Stimulated activated CD4-positive, alpha-beta T cell treated with anti-CD3 and anti-CD28 coated beads, TNF-alpha, amount 100 ng/mL, for 1 hour (primary cell): Measurements from ENCODE around the gene MSL3B.
"Not testable (repeated sequence)": the region's sequence is repeated elsewhere in the genome, so short reads cannot be mapped to it uniquely, and the experiment has no call there.

Source experiments
- DNase-seq, 3 donors: peaks; one replicate each; pipeline ENCODE4 v3.0.0-alpha.2; 2020; ENCODE audit warnings: low read depth in 3 of 3, low spot score in 1 of 3

Gene MSL3B

DNA sequence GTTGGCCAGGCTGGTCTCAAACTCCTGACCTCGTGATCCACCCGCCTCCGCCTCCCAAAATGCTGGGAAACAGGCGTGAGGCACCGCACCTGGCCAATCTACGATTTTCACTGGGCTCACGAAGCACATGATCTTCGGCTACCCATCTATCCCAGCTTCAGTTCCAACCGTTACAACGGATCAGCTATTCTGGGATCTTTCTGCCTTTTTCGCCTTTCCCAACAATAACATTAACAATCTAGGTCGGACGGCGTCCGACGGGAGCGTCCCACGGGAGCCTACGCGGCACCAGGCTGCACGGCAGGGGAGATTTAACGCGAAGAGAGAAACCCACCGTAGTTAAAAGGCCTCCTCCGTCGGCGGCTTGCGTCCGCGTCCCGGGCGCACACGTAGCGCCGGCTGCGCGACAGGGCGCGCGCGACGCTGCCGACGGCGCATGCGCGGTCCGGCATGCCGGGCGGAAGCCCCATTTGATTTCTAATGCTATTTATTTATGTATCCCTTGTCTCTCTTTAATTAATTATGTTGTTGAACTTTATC, at the start of gene MSL3B:
Gene MSL3B (minus strand): TSS at position 394 of the 540 bp plus-strand sequence.
- DNase-seq, result peak in 2 of 3 donors; percentile 27 to 50

DNA sequence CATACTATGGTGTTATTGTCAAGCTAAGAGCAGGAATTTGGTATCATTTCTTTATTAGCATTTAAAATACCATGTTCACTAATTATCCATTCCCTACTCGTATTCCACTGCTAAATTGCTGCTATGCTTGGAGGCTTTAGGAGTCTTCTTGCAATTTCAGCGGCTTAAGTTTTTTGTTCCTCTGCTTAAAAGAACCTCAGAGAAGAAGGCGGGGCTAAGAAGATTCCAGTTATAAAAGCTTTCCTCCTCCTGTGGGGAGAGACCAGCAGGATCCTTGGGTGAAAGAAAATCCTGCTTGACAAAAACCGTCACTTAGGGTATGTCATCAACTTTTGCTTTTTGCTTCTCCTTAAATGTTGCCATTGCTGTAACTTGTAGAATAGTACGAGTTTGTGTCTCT, 48.9 kb upstream of the MSL3B start, which contains the start of gene TRPM8:
Gene TRPM8 (plus strand): TSS at position 258 of the 400 bp plus-strand sequence. CDS start 9,165 bp downstream, outside the sequence.
- no peak for DNase-seq

DNA sequence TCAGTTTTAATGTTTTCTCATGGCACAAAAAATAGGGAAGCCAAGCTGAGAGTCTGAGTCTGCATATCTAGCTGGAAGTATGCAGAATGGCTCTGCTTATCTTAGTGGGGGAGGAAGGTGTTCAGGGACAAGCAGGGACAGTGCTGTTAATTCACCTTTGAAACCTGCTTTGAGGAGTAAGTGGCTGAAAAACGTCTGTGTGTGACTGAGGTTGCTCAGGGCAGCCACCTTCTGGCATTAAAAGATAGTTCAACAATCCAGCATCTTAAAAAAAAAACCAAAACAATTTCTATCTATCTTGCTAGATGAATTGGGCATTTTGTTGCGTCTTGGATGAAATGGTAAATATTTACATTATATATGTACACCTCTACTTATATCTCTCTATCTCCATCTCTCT, 46.9 kb upstream of the MSL3B start:
- DNase-seq, result no peak

DNA sequence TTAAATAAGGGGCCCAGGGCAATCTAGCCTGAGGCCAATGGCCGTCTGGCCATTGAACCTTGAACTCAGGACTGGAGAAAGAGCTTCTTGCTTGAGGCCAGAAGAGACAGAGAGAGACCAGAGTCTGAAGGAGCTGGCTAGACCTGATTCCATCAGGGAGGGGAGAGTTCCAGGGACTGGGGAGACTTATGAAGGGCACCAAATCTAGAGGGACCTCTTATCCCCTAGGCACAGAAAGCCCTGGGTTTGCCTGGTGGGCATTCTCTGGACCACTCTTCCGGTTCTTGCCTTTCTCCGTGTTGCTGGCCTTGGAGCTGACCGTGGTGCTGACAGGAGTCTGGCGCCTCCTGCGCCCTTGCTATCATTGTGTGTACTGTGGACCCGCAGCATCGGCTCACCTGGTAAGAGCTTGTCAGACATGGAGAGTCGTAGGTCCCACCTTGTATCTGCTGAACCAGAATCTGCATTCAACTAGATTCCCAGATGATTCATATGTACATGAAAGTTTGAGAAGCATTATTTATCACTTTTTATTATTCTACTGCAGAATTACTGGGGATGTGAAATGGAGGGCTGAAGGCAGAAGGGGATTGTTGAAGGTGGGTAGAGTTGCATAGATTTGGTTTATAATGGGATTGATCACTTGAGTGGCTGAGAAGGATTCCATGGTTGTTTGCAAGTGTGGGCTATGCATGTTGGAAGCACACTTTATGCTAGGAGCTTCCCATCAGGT, 44.7 kb upstream of the MSL3B start:
- DNase-seq, result no peak

DNA sequence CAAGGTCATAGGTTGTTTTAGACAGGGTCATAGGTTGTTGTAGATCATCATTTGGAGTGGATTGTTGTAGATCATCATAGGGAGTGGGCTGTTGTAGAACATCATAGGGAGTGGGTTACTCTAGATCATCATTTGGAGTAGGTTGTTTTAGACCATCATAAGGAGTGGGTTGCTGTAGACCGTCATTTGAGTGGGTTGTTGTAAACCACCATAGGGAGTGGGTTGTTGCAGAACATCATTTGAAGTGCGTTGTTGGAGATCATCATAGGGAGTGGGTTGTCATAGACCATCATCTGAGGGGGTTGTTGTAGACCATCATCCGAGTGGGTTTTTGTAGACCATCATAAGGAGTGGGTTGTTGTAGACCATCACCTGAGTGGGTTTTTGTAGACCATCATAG, 39.4 kb upstream of the MSL3B start:
- DNase-seq, result no peak

DNA sequence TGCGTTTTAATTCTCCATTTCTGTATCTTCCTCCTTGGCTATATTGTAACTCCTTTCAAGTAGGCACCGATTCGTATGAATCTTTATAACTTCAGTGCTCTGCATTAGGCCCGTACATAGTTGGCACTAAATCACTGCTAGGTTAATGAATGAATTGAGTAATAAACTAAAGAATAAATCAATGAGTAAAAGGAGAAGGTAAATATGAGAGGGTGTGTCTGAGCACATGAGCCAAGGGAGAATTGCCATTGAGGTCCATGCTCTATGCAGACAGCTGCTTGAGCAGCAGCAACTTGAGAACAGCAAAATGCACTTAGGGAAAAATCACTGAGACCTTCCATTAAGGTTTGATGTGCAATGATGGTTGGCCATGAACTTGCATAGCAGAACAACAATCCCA, 37.8 kb upstream of the MSL3B start:
- DNase-seq, result no peak

DNA sequence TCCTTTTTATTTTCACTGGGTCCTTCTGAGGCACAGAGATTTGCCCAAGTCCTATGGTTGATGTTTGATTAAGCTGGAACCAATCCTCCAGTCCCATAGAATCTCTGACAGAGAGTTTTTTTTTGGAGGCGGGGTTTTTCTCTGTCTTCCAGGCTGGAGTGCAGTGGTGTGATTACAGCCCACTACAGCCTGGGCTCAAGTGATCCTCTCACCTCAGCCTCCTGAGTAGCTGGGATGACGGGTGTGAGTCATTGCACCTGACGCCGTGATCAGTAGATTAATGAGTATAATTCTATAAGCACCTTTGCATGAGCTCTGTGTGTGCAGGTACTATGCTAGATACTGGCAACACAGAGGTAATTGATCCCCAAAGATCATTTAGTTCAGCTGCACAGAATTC, 33.7 kb upstream of the MSL3B start:
- no peak for DNase-seq

DNA sequence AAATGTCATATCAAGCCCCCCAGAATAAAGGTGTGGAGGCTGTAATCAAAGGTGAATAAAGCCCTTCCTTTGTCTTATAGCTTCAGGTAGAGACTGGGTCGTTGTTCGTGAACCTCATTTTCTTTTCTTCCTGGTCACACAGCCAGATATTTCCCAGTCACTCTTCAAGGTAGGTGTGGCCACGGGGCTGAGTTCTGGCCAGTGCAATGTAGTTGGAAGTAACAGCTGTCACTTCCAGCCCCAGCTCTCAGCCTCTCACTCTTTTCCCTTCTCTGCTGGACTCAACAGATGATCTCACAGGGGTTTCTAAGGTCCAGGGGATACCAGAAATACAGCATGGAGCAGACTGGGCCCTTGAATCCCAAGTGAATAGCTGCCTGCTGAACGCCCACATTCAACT, 33.2 kb upstream of the MSL3B start:
- no peak for DNase-seq

DNA sequence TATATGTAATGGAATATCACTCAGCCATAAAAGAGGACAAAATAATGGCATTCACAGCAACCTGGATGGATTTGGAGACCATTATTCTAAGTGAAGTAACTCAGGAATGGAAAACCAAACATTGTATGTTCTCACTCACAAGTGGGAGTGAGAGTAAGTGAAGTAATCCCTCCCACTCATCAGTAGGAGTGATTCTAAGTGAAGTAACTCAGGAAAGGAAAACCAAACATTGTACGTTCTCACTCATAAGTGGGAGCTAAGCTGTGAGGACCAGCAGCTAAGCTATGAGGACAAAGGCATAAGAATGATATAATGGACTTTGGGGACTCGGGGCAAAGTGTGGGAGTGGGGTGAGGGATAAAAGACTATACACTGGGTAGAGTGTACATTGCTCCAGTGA, 28.1 kb upstream of the MSL3B start:
- DNase-seq, result not testable (repeated sequence)

DNA sequence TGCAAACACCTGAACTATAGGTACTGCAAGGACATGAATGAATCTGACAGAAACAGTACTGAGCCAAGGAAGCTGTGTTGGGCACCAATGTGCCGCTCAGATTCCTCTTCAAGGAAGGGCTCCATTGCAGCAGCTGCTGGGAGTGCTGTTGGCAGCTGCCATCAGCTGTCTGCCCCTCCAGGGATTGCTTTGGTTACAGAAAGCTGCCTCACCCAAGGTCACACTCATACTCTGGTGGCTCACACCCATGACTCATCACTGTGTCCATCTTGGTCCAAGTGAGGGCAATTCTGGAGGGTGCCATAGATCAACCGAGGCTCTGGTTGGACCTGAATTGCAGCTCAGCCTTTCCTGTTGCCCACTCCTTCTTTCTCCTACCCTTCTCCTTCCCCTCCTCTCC, 24.6 kb upstream of the MSL3B start:
- DNase-seq, result no peak

DNA sequence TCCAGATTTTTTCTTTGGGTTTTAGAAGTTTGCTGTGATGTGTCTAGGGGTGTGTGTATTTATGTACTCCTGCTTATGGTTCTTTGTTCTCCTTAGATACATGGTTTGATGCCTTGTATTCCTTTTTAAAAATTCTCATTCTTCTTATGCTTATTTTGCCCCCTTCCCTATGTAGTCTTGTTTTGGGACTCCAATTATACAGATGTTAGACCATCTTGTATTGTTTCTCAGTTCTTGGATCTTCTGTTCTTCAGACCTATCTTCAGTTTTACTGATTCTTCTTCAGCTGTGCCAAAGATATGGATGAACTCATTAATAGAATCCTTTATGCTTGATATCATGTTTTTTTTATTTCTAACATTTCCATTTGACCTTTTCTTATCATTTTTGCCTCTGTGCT, 14.2 kb upstream of the MSL3B start:
- no peak for DNase-seq

DNA sequence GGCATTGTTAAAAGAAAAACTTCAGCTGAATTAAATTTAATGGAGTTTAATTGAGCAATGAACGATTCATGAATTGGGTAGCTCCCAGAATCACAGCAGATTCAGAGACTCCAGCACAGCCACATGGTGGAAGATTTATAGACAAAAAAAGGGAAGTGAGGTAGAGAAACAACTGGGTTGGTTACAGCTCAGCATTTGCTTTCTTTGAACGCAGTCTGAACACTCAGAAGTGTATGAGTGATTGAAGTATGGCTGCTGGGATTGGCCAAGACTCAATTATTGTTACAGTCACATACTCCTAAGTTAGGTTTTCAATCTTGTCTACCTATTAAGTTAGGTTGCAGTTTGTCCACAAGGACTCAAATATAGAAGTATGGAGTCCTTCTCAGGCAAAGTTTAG, 3.9 kb upstream of the MSL3B start:
- not testable (repeated sequence) for DNase-seq

DNA sequence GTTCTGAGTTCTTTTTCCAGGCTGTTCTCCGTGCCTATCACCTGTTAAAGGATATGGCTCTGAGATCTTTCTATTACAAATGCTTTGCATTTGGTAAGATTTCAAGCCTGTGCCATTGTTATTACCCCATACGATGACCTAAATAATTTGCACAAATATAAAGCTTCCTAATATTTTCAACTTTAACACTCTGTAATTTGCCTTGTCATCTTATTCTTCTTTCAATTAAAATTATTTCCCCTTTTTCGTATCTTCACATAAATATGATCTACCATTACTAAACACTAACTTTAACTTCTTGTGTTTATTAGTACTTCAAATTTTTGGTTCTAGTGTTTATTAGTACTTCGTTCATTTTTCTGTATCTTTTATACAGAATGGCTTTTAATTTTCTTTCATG, 3.2 kb upstream of the MSL3B start:
- no peak for DNase-seq

DNA sequence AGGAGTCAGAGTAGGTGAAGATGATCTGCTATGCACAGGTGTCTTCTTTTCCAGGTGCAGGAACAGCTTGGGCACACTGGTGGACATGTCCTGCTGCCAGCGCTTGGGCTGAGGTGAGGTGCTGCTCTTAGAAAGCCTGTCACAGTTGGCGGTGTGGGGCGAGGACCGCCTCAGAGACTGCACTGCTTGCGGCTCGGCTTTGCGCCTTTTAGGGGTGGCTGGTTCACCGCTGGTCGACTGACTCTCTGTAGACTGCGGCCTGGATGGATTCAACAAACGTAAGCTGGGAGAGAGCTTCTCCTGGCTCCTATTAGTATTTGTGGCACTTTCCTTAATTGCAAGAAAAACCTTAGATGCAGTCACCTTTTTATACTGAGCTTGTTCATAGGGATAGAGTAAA, 1.7 kb downstream of the MSL3B start:
- no peak for DNase-seq

DNA sequence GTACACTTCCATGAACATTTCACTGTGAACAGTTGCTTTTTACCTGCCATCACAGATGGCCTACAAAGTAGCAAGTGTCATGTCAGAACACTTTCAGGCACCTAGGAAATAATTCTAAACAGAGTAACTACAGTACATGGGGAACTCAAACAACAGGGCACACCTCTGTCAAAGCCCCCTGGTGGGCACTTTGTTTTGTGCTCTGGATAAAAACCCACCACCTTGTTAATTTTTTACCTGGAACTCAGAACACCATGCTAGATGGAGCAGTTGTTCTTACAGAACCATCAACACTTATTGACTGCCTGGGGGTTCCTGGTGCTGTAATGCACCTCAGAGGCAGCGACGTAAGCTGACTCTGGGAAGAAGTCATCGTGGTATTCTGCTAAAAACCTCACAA, 2.3 kb downstream of the MSL3B start:
- DNase-seq, result no peak

DNA sequence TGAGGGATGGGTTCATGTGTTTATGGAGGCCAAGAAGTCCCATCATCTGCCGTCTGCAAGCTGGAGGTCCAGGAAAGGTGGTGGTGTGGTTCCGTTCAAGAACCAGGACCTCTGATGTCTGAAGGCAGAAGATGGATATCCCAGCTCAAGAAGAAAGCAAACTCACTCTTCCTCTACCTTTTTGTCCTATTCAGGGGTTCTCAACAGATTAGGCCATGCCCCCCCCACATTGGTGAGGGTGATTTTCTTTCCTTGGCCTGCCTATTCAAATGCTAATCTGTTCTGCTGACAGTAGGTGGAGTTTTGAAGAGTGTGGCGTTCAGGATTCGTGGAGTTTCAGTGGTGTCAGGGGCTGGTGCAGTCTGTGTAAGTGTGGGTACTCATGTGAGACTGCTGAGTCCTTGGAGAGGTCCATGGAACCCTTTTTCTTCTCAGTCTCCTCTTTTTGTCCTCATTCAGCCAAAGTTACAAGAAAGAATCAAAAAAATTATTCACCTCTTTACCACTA, 5.9 kb downstream of the MSL3B start:
- no peak for DNase-seq

DNA sequence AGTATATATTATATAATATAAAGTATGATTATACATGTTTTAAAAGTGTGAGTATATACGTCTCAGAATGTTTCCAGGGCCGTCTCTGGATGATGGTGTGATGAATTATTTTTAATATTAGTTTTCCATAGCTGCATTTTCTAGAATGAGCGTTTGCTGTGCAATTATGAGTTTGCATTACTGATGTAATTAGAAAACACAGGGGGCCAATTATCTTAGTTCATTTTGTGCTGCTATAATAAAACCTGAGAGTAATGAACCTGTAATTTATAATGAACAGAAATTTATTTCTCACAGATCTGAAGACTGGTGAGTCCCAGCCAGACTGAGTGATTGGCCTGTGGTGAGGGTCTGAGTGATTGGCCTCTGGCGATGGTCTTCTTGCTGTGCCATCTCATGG, 9.9 kb downstream of the MSL3B start:
- DNase-seq, result no peak

DNA sequence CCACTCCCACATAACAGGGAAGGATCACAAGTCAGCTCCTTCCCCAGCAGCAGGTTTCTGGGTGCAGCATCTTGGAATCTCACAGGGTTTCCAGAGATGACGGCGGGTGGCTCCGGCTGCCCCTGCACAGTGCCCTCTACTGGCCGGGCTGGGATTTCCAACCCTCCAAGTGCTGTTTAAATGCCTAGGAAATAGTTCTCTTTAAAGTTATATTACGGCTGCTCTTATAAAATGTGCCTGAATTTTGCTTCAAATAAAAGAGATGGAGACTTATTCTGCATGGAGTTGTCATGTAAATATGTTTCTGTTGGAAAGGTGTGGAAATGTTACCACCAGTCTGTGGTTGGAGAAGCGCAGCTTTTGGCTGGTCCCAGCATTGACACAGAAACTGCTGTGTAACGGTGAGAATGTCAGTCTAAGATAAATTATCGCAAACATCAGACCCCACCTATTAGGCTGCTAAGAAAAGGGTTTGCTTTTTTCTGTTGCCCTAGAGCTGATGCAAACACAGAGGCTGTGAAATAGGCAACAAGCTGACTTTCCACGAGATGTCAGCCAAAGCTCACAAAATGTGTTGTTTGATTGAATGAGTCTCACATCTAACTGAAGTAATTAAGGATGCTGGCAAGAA, 10.6 kb downstream of the MSL3B start:
- peak in 1 of 3 donors; percentile 24 for DNase-seq

DNA sequence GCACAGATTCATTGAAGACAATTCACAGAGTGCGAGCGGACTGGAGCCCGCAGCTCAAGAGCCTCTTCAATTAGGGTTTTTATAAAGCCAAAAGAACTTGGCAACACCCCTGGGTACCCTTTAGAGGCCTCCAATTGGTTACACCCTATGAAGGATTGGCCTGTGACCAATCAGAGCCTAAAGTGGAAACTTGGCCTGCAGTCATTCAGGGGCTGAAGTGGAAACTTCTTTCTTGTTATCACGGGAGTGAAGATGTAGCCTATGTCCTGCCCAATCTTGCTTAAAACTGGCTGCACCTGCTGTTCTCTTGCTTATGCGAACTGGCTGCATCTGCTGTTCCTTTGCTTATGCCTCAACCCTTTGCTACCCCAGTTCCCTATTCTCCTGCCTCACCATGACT, 12.0 kb downstream of the MSL3B start:
- DNase-seq, result no peak

DNA sequence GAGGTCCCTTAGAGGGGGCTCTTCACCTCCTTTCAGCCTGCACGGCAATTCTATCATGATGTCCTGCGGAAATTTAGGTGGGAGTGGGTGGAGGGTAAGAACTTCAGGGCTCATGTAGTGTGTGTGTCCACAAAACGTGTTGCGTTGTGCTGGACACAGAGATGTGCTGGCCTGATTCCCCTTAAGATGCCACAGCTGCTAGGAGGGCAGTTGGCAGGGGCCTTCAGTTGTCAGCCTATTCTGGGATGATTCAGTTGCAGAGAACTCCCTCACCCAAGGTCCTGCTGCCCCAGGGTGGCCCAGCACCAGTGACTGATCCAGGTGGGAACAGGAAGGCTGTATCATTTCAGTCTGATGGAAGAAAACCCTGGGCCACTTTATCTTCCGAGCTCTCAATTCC, 12.8 kb downstream of the MSL3B start:
- no peak for DNase-seq

DNA sequence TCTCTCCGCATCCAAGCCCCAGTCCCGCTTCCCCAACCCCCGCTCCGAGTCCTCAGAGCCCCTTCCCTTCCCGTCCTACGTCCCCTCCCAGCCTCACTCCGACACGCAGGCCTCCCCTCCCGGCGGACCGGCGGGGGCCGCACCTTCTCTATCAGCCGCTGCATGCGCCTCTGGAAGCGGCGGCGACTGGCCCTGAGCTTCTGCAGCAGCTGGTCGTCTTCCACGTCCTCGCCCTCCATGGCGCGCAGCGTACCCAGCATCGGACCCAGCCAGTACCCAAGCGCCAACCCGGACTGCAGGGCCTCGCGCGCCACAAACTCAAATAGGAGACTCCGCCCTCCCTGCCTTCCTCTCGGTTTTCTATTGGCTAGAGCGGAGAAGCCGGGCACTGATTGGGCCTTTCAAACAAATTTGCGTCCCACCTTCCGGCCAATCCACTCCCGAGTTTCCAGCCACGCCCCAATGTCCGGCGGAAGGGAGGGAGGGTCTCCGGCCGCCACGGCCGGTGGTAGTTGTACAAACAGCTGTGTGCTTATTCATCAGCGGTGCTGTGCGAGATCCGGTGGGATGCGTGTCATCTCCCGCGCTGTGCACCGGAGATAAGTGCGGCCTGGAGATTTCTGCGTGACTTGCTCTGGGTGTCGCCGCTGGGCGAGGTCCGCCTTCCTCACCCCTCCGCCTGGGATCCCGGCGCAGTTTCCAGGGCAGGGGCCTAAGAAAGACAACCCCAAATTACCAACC, 13.8 kb downstream of the MSL3B start, which contains the start of gene HJURP:
Gene HJURP (minus strand): TSS at position 295 of the 741 bp plus-strand sequence. CDS start 35 bp downstream, at position 260.
- peak; percentile 67 to 69 (median 68) for DNase-seq

DNA sequence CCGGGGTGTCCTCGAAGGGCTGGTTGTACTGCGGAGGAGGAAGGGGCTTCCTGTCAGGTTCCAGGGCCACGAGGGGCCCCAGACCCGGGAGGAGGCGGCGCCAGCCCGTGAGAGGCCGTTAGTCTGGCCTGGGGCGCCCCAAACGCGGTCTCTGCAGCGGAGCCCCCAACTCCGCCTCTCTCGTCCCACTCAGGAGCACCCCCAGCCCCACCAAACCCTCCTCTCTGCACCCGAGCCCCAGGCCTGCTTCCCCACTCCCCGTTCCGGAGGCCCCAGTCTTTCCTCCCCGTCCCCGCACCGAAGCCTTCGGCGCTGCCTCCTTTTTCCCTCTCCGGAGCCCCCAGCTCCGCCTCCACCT, 14.3 kb downstream of the MSL3B start:
- DNase-seq, result no peak
